ENCODE data around the gene RMDN2. TPM values are rescaled to one million over a fixed set of nuclear protein-coding genes. Genes with fewer than 3 reads are reported as not detected.

The RMDN2 gene
- total RNA-seq, 4 donors from 2014 or later, result 3.7 to 10.5 (median 4.2) TPM

- intact Hi-C loops (cut with DNase I; ENCODE audit: low total_unique reads), result no loop called here
- TF ChIP-seq CTCF (IDR thresholded peaks at IDR 0.05), result no peak
- no peak for TF ChIP-seq POLR2A (IDR thresholded peaks at IDR 0.05)
- DNase-seq (ENCODE audit: low spot score in 2 of 2), result no peak
- H3K4me3 ChIP-seq (ENCODE audit: low read depth, poor library complexity, severe bottlenecking), result no peak overlapping the region
- 88 to 94% methylated on average over 4 of the region's 4 CpGs for WGBS, 2 donors
Measured at GRCh38 chr2:38028829-38029228, 103.7 kb downstream of the RMDN2 start.

GRCh38 chr2:38029512-38029911 is 104.4 kb downstream of the RMDN2 start:
- intact Hi-C loops (cut with DNase I; ENCODE audit: low total_unique reads), result no loop called here
- 87 to 90% methylated on average over 5 of the region's 5 CpGs for WGBS, 2 donors
- H3K4me3 ChIP-seq (ENCODE audit: low read depth, poor library complexity, severe bottlenecking), result no peak overlapping the region
- DNase-seq (ENCODE audit: low spot score in 2 of 2), result no peak
- TF ChIP-seq CTCF (IDR thresholded peaks at IDR 0.05), result no peak
- TF ChIP-seq POLR2A (IDR thresholded peaks at IDR 0.05), result no peak

- intact Hi-C loops (cut with DNase I; ENCODE audit: low total_unique reads), result no loop called here
- TF ChIP-seq CTCF (IDR thresholded peaks at IDR 0.05) (no peak), POLR2A (IDR thresholded peaks at IDR 0.05) (no peak)
- 59 to 65% methylated on average over 1 of the region's 1 CpG for WGBS, 2 donors
- H3K4me3 ChIP-seq (ENCODE audit: low read depth, poor library complexity, severe bottlenecking), result no peak overlapping the region
- no peak for DNase-seq (ENCODE audit: low spot score in 2 of 2)
Measured at GRCh38 chr2:38030635-38031355, 105.7 kb downstream of the RMDN2 start.

- no peak for DNase-seq (ENCODE audit: low spot score in 2 of 2)
- WGBS, 2 donors, result 91 to 98% methylated on average over 2 of the region's 2 CpGs
- intact Hi-C loops (cut with DNase I; ENCODE audit: low total_unique reads), result no loop called here
- H3K4me3 ChIP-seq (ENCODE audit: low read depth, poor library complexity, severe bottlenecking), result no peak overlapping the region
- TF ChIP-seq CTCF (IDR thresholded peaks at IDR 0.05) (no peak), POLR2A (IDR thresholded peaks at IDR 0.05) (no peak)
Measured at GRCh38 chr2:38032946-38033345, 107.9 kb downstream of the RMDN2 start.

GRCh38 chr2:38033646-38034045 is 108.6 kb downstream of the RMDN2 start:
- WGBS, 2 donors, result 43 to 46% methylated on average over 2 of the region's 2 CpGs
- no peak for TF ChIP-seq POLR2A (IDR thresholded peaks at IDR 0.05)
- no peak overlapping the region for H3K4me3 ChIP-seq (ENCODE audit: low read depth, poor library complexity, severe bottlenecking)
- DNase-seq (ENCODE audit: low spot score in 2 of 2), result no peak
- intact Hi-C loops (cut with DNase I; ENCODE audit: low total_unique reads), result no loop called here

GRCh38 chr2:38035968-38036367 is 110.9 kb downstream of the RMDN2 start:
- no peak for TF ChIP-seq CTCF (IDR thresholded peaks at IDR 0.05)
- TF ChIP-seq POLR2A (IDR thresholded peaks at IDR 0.05), result no peak
- H3K4me3 ChIP-seq (ENCODE audit: low read depth, poor library complexity, severe bottlenecking), result no peak overlapping the region
- 84 to 86% methylated on average over 7 of the region's 7 CpGs for WGBS, 2 donors
- intact Hi-C loops (cut with DNase I; ENCODE audit: low total_unique reads), result no loop called here
- no peak for DNase-seq (ENCODE audit: low spot score in 2 of 2)
